GM13977 (cell line): Measurements from ENCODE around the gene TIPARP.

Source experiments
- DNase-seq: peaks from one replicate; pipeline ENCODE4 v3.0.0; 2012; ENCODE audit warnings: low spot score
- CTCF ChIP-seq: IDR thresholded peaks from 2 replicates; pipeline ENCODE4 v1.5.1; 2012; ENCODE audit warnings: mild to moderate bottlenecking, control low read depth; ENCODE audit not compliant: insufficient read depth; ENCODE audit errors: extremely low read depth, missing control alignments
- in situ Hi-C: fragments of 300-500 bp; cut with MboI; formaldehyde crosslinking; loops from one replicate; pipeline ENCODE4 v1.12.0; 2022; ENCODE audit warnings: low sequenced_read_pairs, low pct_unique_long_range_greater_than_20kb, mixed read lengths, inconsistent platforms; ENCODE audit not compliant: unreplicated experiment

TIPARP gene, protein sequence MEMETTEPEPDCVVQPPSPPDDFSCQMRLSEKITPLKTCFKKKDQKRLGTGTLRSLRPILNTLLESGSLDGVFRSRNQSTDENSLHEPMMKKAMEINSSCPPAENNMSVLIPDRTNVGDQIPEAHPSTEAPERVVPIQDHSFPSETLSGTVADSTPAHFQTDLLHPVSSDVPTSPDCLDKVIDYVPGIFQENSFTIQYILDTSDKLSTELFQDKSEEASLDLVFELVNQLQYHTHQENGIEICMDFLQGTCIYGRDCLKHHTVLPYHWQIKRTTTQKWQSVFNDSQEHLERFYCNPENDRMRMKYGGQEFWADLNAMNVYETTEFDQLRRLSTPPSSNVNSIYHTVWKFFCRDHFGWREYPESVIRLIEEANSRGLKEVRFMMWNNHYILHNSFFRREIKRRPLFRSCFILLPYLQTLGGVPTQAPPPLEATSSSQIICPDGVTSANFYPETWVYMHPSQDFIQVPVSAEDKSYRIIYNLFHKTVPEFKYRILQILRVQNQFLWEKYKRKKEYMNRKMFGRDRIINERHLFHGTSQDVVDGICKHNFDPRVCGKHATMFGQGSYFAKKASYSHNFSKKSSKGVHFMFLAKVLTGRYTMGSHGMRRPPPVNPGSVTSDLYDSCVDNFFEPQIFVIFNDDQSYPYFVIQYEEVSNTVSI

DNA sequence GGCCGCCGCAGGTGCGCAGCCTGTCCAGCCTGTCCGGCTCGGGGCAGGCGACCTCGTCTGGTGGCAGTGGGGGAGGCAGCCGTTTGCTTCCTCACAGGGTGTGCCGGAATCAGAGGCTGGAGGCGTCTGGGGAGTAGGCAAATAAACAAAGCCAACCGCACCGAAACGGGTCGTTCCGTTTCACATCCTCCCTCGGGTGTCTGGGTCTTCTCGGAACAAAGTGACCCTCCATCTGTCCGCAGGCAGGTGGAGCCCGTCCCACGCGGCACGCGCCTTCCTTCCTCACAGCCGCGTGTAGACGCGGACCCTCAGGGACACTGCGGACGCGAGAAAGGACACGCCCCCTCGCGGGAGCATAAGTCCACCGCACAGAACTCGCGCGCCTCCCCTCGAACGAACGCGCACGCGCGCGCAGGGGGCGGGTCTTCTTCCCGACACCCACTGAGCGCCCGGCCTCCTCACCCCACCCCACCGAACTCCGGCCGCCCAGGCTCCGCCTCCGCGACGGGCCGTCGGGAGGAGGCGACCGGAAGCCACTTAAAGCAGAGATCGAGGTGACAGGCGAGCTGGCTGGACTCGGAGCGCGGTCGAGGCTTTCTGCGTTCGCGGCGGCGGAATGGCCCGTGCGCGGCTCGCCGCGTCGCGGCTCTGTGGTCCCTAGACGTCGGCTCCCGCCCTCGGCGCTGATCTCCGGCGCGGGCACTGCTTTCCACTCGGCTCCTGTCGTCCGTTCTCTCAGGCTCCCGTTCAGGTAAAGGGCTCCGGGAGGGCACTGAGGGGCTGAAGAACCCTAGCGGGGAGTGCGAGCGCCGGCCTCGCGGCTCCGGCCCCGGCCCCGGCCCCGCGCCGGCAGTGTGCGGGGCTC lies at the start of gene TIPARP:
Gene TIPARP (plus strand): TSS at position 545 of the 865 bp plus-strand sequence. CDS start 3,108 bp downstream, outside the sequence.
- peak; percentile 86 for TF ChIP-seq CTCF
- in situ Hi-C loops = loop anchor here (10.0 to 25.0 kb wide), 2 partner anchors 461 to 512 kb away; no protein-coding TSS in a partner anchor
- DNase-seq = peak; percentile 98

- in situ Hi-C loops = no loop called here
- no peak for DNase-seq
- no peak for TF ChIP-seq CTCF
Observed at GRCh38 chr3:156626104-156626503, 48.3 kb upstream of the TIPARP start.

- DNase-seq = no peak
- in situ Hi-C loops = no loop called here
- TF ChIP-seq CTCF = no peak
Observed at GRCh38 chr3:156627946-156628569, 46.3 kb upstream of the TIPARP start.

DNA sequence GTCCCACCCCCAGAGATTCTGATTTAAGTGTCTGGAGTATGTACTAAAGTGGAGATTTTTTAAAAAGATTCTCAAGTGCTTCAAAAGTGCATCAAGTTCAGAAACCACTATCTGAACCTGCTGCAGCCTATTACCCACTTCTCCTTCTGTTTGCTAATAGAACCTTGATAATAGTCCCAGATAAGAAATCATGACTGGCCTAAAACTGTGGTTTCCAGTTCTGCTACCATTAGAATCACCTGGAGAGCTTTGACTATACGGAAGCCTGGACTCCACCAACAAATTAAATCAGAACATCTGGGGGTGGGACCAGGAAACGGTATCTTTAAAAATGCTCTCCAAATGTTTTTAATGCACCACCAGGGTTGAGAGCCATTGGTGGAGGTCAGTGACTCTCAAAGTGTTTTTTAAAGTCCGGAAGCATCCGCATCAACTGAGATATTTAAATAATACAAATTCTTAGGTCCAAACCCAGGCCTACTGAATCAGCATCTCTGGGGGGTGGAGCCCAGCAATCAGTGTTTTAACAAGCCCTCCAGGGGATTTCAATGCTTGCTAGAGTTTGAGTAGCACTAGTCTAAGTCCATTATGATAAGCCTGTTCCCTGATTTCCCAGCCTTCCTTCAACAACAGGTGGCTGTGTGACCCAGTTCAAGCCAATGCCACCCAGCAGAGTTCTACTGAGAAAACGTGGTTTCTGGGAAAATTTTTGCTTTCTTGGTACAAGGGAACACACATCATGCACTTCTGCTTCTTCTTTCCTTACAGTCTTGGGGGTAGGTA lies 45.4 kb upstream of the TIPARP start:
- DNase-seq = no peak
- TF ChIP-seq CTCF = no peak
- in situ Hi-C loops = no loop called here

- in situ Hi-C loops = no loop called here
Observed at GRCh38 chr3:156630081-156630772, 44.2 kb upstream of the TIPARP start.

More at GRCh38 chr3:156630081-156630772, 44.2 kb upstream of the TIPARP start:
- no peak for TF ChIP-seq CTCF
- DNase-seq = no peak
